Neural cell (in vitro differentiated cells): ENCODE measurements around the gene SEPTIN8. TPM values are rescaled to one million over a fixed set of nuclear protein-coding genes. Genes with fewer than 3 reads are reported as not detected.

ENCODE experiments used
- H2AFZ ChIP-seq: fragments of 200-600, 300-800 bp; sonication (generic), shearing (Covaris generic); 2 replicates; pipeline ENCODE4 v1.6.0; 2014; ENCODE audit warnings: low read depth, mild to moderate bottlenecking, antibody characterized with exemption, low read length, moderate library complexity
- H3F3A ChIP-seq: fragments of 200-600 bp; shearing (Covaris generic); 2 replicates; pipeline ENCODE4 v1.6.1; 2016; ENCODE audit warnings: mild to moderate bottlenecking, moderate library complexity, mixed read lengths, antibody characterized with exemption, low read length; ENCODE audit not compliant: insufficient read depth, poor library complexity, severe bottlenecking
- H3K27ac ChIP-seq: fragments of 200-600, 300-800 bp; sonication (generic), shearing (Covaris generic); 2 replicates; pipeline ENCODE4 v1.5.1; 2014; ENCODE audit warnings: mild to moderate bottlenecking, low read length, moderate library complexity
- H3K27me3 ChIP-seq: fragments of 300-800, 200-600 bp; sonication (generic), shearing (Covaris generic); 2 replicates; pipeline ENCODE4 v1.6.0; 2014; ENCODE audit warnings: mild to moderate bottlenecking, low read depth, low read length, moderate library complexity; ENCODE audit not compliant: insufficient read depth
- H3K36me3 ChIP-seq: fragments of 300-800, 200-600 bp; sonication (generic), shearing (Covaris generic); 2 replicates; pipeline ENCODE4 v1.5.1; 2014; ENCODE audit warnings: mild to moderate bottlenecking, antibody characterized with exemption, low read length, moderate library complexity; ENCODE audit not compliant: insufficient read depth
- H3K4me2 ChIP-seq: fragments of 300-800, 200-600 bp; sonication (generic), shearing (Covaris generic); 2 replicates; pipeline ENCODE4 v1.6.0; 2014; ENCODE audit warnings: mild to moderate bottlenecking, low read length
- H3K4me3 ChIP-seq: fragments of 300-800, 200-600 bp; sonication (generic), shearing (Covaris generic); 2 replicates; pipeline ENCODE4 v1.5.1; 2014; ENCODE audit warnings: mild to moderate bottlenecking, low read length, moderate library complexity
- H3K79me2 ChIP-seq: fragments of 200-600 bp; shearing (Covaris generic); replicated peaks from 2 replicates; pipeline ENCODE4 v1.6.0; 2014; ENCODE audit warnings: mild to moderate bottlenecking, low read length, moderate library complexity; ENCODE audit not compliant: insufficient read depth
- H3K9ac ChIP-seq: fragments of 300-800, 200-600 bp; sonication (generic), shearing (Covaris generic); 2 replicates; pipeline ENCODE4 v1.6.1; 2016; ENCODE audit warnings: mild to moderate bottlenecking, low read length, mixed read lengths
- H3K9me2 ChIP-seq: fragments of 200-600 bp; shearing (Covaris generic); 2 replicates; pipeline ENCODE4 v1.6.1; 2016; ENCODE audit warnings: mild to moderate bottlenecking, low read length, mixed read lengths; ENCODE audit not compliant: insufficient read depth
- H3K9me3 ChIP-seq: fragments of 200-600, 300-800 bp; sonication (generic), shearing (Covaris generic); 2 replicates; pipeline ENCODE4 v1.6.1; 2016; ENCODE audit warnings: mild to moderate bottlenecking, mixed run types, low read length, moderate library complexity, mixed read lengths
- H4K20me1 ChIP-seq: fragments of 200-600 bp; shearing (Covaris generic); 2 replicates; pipeline ENCODE4 v1.6.1; 2016; ENCODE audit warnings: mild to moderate bottlenecking, mixed run types; ENCODE audit not compliant: insufficient read depth
- CTCF ChIP-seq: fragments of 450-650 bp; IDR thresholded peaks from 2 replicates; pipeline ENCODE4 v1.5.1; 2014; ENCODE audit warnings: antibody characterized with exemption, mild to moderate bottlenecking, moderate library complexity; ENCODE audit not compliant: poor library complexity, severe bottlenecking
- EP300 ChIP-seq: fragments of 450-650 bp; conservative IDR thresholded peaks from 2 replicates; pipeline ENCODE4 v1.6.1; 2014; ENCODE audit warnings: antibody characterized with exemption, mild to moderate bottlenecking, moderate library complexity; ENCODE audit not compliant: poor library complexity, severe bottlenecking
- EZH2 ChIP-seq: fragments of 200-600, 300-800 bp; shearing (Covaris generic), sonication (generic); IDR thresholded peaks from 2 replicates; pipeline ENCODE4 v1.6.1; 2014; ENCODE audit warnings: antibody characterized with exemption, low read length, borderline replicate concordance, mild to moderate bottlenecking; ENCODE audit not compliant: insufficient read depth, poor library complexity, severe bottlenecking
- MXI1 ChIP-seq: fragments of 450-650 bp; conservative IDR thresholded peaks from 2 replicates; pipeline ENCODE4 v1.6.1; 2014; ENCODE audit warnings: antibody characterized with exemption, mild to moderate bottlenecking; ENCODE audit not compliant: poor library complexity, severe bottlenecking
- POLR2AphosphoS5 ChIP-seq: IDR thresholded peaks from 2 replicates; pipeline ENCODE4 v1.6.1; 2012
- RAD21 ChIP-seq: fragments of 450-650 bp; conservative IDR thresholded peaks from 2 replicates; pipeline ENCODE4 v1.6.1; 2014; ENCODE audit warnings: antibody characterized with exemption, mild to moderate bottlenecking, moderate library complexity
- REST ChIP-seq: IDR thresholded peaks from 2 replicates; pipeline ENCODE4 v1.6.1; 2012; ENCODE audit warnings: borderline replicate concordance
- SMC3 ChIP-seq: fragments of 450-650 bp; conservative IDR thresholded peaks from 2 replicates; pipeline ENCODE4 v1.6.1; 2014; ENCODE audit warnings: antibody characterized with exemption, mild to moderate bottlenecking, moderate library complexity; ENCODE audit not compliant: poor library complexity
- TAF1 ChIP-seq: IDR thresholded peaks from 2 replicates; pipeline ENCODE4 v1.6.1; 2012; ENCODE audit warnings: low read depth
- polyA plus RNA-seq: library from polyadenylated mRNA; depleted of rRNA; stranded (reverse); fragments of >200 nt; gene quantifications from 2 replicates; pipeline ENCODE4 v1.2.3, GENCODE V29; 2014

SEPTIN8 gene
- polyA plus RNA-seq, 1 donor from 2014 or later: 37.7 TPM

- H3K9ac ChIP-seq: peak overlapping the region; percentile 52
- no peaks in the 10 kb centered on the region for H3K9me2 ChIP-seq
- peaks cover 5% of the 10 kb centered on the region for H3K9me3 ChIP-seq
- peak overlapping the region; percentile 81 for H3K4me2 ChIP-seq
- H3K27ac ChIP-seq: no peak overlapping the region
- H3K27me3 ChIP-seq: peaks cover 41% of the 10 kb centered on the region
- TF ChIP-seq EZH2 (no peak), EP300 (no peak), TAF1 (no peak), RAD21 (no peak)
- no peak overlapping the region for H2AFZ ChIP-seq
- H3K4me3 ChIP-seq: peak overlapping the region; percentile 65
- H3K36me3 ChIP-seq: no peaks in the 10 kb centered on the region
- H3K79me2 ChIP-seq: no peaks in the 10 kb centered on the region
- H3F3A ChIP-seq: no peaks in the 10 kb centered on the region
- no peaks in the 10 kb centered on the region for H4K20me1 ChIP-seq
These were observed 35.2 kb upstream of the SEPTIN8 start for GRCh38 chr5:132812123-132812765.

- TF ChIP-seq MXI1 (no peak), TAF1 (no peak), RAD21 (no peak), CTCF (no peak), EZH2 (no peak), EP300 (no peak), SMC3 (no peak), POLR2AphosphoS5 (no peak), REST (no peak)
- Histone ChIP-seq H3F3A (no peaks in the 10 kb centered on the region), H3K4me2 (no peak overlapping the region), H4K20me1 (no peaks in the 10 kb centered on the region), H3K79me2 (no peaks in the 10 kb centered on the region), H3K4me3 (no peak overlapping the region), H3K9ac (no peak overlapping the region), H3K27ac (no peak overlapping the region), H3K9me2 (no peaks in the 10 kb centered on the region), H3K9me3 (peaks cover 5% of the 10 kb centered on the region), H2AFZ (no peak overlapping the region), H3K36me3 (no peaks in the 10 kb centered on the region), H3K27me3 (peaks cover 41% of the 10 kb centered on the region)
These were observed 33.6 kb upstream of the SEPTIN8 start for GRCh38 chr5:132810605-132811004.
